Memory B cell (primary cell): ENCODE results near the gene SLBP.

Experiments used
- ATAC-seq: fragments of 150-1000 bp; cut with Tn5 transposase; 2 replicates; pipeline ENCODE4 v1.10.0; 2021; ENCODE audit warnings: low read depth, mild to moderate bottlenecking, moderate library complexity
- DNase-seq, 2 donors: peaks; one replicate each; pipeline ENCODE4 v3.0.0; 2022; ENCODE audit warnings: low spot score in 2 of 2
- H3K27ac Mint-ChIP-seq: one replicate; pipeline ENCODE4 v1.8.0; 2022; ENCODE audit warnings: mild to moderate bottlenecking, moderate library complexity, mixed read lengths
- H3K27me3 Mint-ChIP-seq: one replicate; pipeline ENCODE4 v1.8.0; 2022; ENCODE audit warnings: mixed read lengths
- H3K36me3 Mint-ChIP-seq: one replicate; pipeline ENCODE4 v1.8.0; 2022; ENCODE audit warnings: mild to moderate bottlenecking, mixed read lengths
- H3K4me1 Mint-ChIP-seq: one replicate; pipeline ENCODE4 v1.8.0; 2022; ENCODE audit warnings: mixed read lengths
- H3K4me3 Mint-ChIP-seq: one replicate; pipeline ENCODE4 v1.8.0; 2022; ENCODE audit warnings: mild to moderate bottlenecking, moderate library complexity, mixed read lengths
- H3K9me3 Mint-ChIP-seq: one replicate; pipeline ENCODE4 v1.8.0; 2022; ENCODE audit warnings: mixed read lengths

SLBP gene

GRCh38 chr4:1752284-1753041, 40.3 kb upstream of the SLBP start:
- Mint-ChIP-seq H3K27me3 (peaks cover 5% of the 10 kb centered on the region), H3K27ac (no peak overlapping the region), H3K9me3 (no peaks in the 10 kb centered on the region), H3K36me3 (no peaks in the 10 kb centered on the region), H3K4me3 (no peak overlapping the region), H3K4me1 (peaks cover 4% of the 10 kb centered on the region)
- ATAC-seq = peak; percentile 18
- DNase-seq = no peak

- no peak overlapping the region for H3K4me3 Mint-ChIP-seq
- H3K4me1 Mint-ChIP-seq = peaks cover 4% of the 10 kb centered on the region
- no peaks in the 10 kb centered on the region for H3K9me3 Mint-ChIP-seq
- ATAC-seq (no peak), DNase-seq (no peak)
- H3K36me3 Mint-ChIP-seq = no peaks in the 10 kb centered on the region
- no peak overlapping the region for H3K27ac Mint-ChIP-seq
- peaks cover 4% of the 10 kb centered on the region for H3K27me3 Mint-ChIP-seq
Measured at GRCh38 chr4:1751919-1752283, 39.8 kb upstream of the SLBP start.

GRCh38 chr4:1751155-1751918, 39.2 kb upstream of the SLBP start:
- no peak overlapping the region for H3K27ac Mint-ChIP-seq
- ATAC-seq (no peak), DNase-seq (no peak)
- H3K4me1 Mint-ChIP-seq = peaks cover 4% of the 10 kb centered on the region
- H3K27me3 Mint-ChIP-seq = peaks cover 4% of the 10 kb centered on the region
- no peaks in the 10 kb centered on the region for H3K9me3 Mint-ChIP-seq
- no peaks in the 10 kb centered on the region for H3K36me3 Mint-ChIP-seq
- H3K4me3 Mint-ChIP-seq = no peak overlapping the region

GRCh38 chr4:1750381-1751154, 38.4 kb upstream of the SLBP start:
- no peaks in the 10 kb centered on the region for H3K36me3 Mint-ChIP-seq
- H3K9me3 Mint-ChIP-seq = no peaks in the 10 kb centered on the region
- peaks cover 4% of the 10 kb centered on the region for H3K27me3 Mint-ChIP-seq
- H3K27ac Mint-ChIP-seq = no peak overlapping the region
- peaks cover 4% of the 10 kb centered on the region for H3K4me1 Mint-ChIP-seq
- no peak for DNase-seq
- H3K4me3 Mint-ChIP-seq = no peak overlapping the region
- ATAC-seq = no peak

- ATAC-seq (no peak), DNase-seq (no peak)
- H3K27ac Mint-ChIP-seq = no peak overlapping the region
- no peak overlapping the region for H3K4me3 Mint-ChIP-seq
- no peaks in the 10 kb centered on the region for H3K36me3 Mint-ChIP-seq
- H3K9me3 Mint-ChIP-seq = no peaks in the 10 kb centered on the region
- H3K27me3 Mint-ChIP-seq = peaks cover 4% of the 10 kb centered on the region
- peaks cover 4% of the 10 kb centered on the region for H3K4me1 Mint-ChIP-seq
Measured at GRCh38 chr4:1749826-1750225, 37.7 kb upstream of the SLBP start.

GRCh38 chr4:1749370-1749769, 37.3 kb upstream of the SLBP start:
- ATAC-seq = no peak
- Mint-ChIP-seq H3K4me1 (peaks cover 4% of the 10 kb centered on the region), H3K27me3 (peaks cover 4% of the 10 kb centered on the region), H3K9me3 (no peaks in the 10 kb centered on the region), H3K36me3 (peaks cover 1% of the 10 kb centered on the region), H3K27ac (no peak overlapping the region), H3K4me3 (no peak overlapping the region)
- DNase-seq = no peak

GRCh38 chr4:1748465-1748995, 36.4 kb upstream of the SLBP start:
- Mint-ChIP-seq H3K36me3 (peaks cover 5% of the 10 kb centered on the region), H3K27me3 (peaks cover 4% of the 10 kb centered on the region), H3K9me3 (no peaks in the 10 kb centered on the region), H3K4me3 (no peak overlapping the region), H3K4me1 (peaks cover 4% of the 10 kb centered on the region), H3K27ac (no peak overlapping the region)
- DNase-seq = peak; percentile 76 to 83
- peak; percentile 68 for ATAC-seq

- no peak for ATAC-seq
- H3K36me3 Mint-ChIP-seq = peaks cover 7% of the 10 kb centered on the region
Measured at GRCh38 chr4:1747603-1747967, 35.5 kb upstream of the SLBP start.

GRCh38 chr4:1746919-1747602, 34.9 kb upstream of the SLBP start:
- H3K36me3 Mint-ChIP-seq = peaks cover 7% of the 10 kb centered on the region
- DNase-seq = no peak
- H3K4me3 Mint-ChIP-seq = no peak overlapping the region
- no peaks in the 10 kb centered on the region for H3K9me3 Mint-ChIP-seq
- no peak for ATAC-seq
- H3K27me3 Mint-ChIP-seq = peaks cover 4% of the 10 kb centered on the region
- H3K27ac Mint-ChIP-seq = no peak overlapping the region
- no peaks in the 10 kb centered on the region for H3K4me1 Mint-ChIP-seq

More at GRCh38 chr4:1747603-1747967, 35.5 kb upstream of the SLBP start:
- peaks cover 4% of the 10 kb centered on the region for H3K27me3 Mint-ChIP-seq
- no peak overlapping the region for H3K4me3 Mint-ChIP-seq
- no peaks in the 10 kb centered on the region for H3K9me3 Mint-ChIP-seq
- H3K4me1 Mint-ChIP-seq = no peaks in the 10 kb centered on the region
- DNase-seq = no peak
- H3K27ac Mint-ChIP-seq = no peak overlapping the region

- H3K36me3 Mint-ChIP-seq = peaks cover 7% of the 10 kb centered on the region
- H3K27ac Mint-ChIP-seq = no peak overlapping the region
- H3K4me3 Mint-ChIP-seq = no peak overlapping the region
- peaks cover 4% of the 10 kb centered on the region for H3K27me3 Mint-ChIP-seq
- peak; percentile 86 for ATAC-seq
- DNase-seq = peak; percentile 79 to 86
- no peaks in the 10 kb centered on the region for H3K4me1 Mint-ChIP-seq
- H3K9me3 Mint-ChIP-seq = no peaks in the 10 kb centered on the region
Measured at GRCh38 chr4:1746265-1746691, 34.2 kb upstream of the SLBP start.

GRCh38 chr4:1745697-1746096, 33.6 kb upstream of the SLBP start:
- Mint-ChIP-seq H3K36me3 (peaks cover 7% of the 10 kb centered on the region), H3K27ac (no peak overlapping the region), H3K4me3 (no peak overlapping the region), H3K9me3 (no peaks in the 10 kb centered on the region), H3K4me1 (no peaks in the 10 kb centered on the region), H3K27me3 (peaks cover 2% of the 10 kb centered on the region)
- ATAC-seq = no peak
- DNase-seq = no peak

- Mint-ChIP-seq H3K36me3 (peaks cover 8% of the 10 kb centered on the region), H3K27ac (no peak overlapping the region), H3K9me3 (no peaks in the 10 kb centered on the region), H3K4me1 (no peaks in the 10 kb centered on the region), H3K4me3 (no peak overlapping the region), H3K27me3 (no peaks in the 10 kb centered on the region)
- DNase-seq = no peak
- no peak for ATAC-seq
Measured at GRCh38 chr4:1745165-1745564, 33.0 kb upstream of the SLBP start.

GRCh38 chr4:1744552-1744951, 32.4 kb upstream of the SLBP start:
- ATAC-seq = no peak
- H3K9me3 Mint-ChIP-seq = no peaks in the 10 kb centered on the region
- H3K27ac Mint-ChIP-seq = no peak overlapping the region
- no peak for DNase-seq
- no peaks in the 10 kb centered on the region for H3K4me1 Mint-ChIP-seq
- H3K4me3 Mint-ChIP-seq = no peak overlapping the region
- H3K36me3 Mint-ChIP-seq = peaks cover 8% of the 10 kb centered on the region
- H3K27me3 Mint-ChIP-seq = no peaks in the 10 kb centered on the region
